NT2/D1 (cell line): ENCODE results near the gene DDX47.

ENCODE experiments used
- YY1 ChIP-seq: IDR thresholded peaks from 2 replicates; pipeline ENCODE4 v1.6.1; 2011; ENCODE audit not compliant: insufficient read length, insufficient read depth
- ZNF274 ChIP-seq: IDR thresholded peaks from 2 replicates; pipeline ENCODE4 v1.6.1; 2011; ENCODE audit warnings: mild to moderate bottlenecking, low read depth, low read length

DNA sequence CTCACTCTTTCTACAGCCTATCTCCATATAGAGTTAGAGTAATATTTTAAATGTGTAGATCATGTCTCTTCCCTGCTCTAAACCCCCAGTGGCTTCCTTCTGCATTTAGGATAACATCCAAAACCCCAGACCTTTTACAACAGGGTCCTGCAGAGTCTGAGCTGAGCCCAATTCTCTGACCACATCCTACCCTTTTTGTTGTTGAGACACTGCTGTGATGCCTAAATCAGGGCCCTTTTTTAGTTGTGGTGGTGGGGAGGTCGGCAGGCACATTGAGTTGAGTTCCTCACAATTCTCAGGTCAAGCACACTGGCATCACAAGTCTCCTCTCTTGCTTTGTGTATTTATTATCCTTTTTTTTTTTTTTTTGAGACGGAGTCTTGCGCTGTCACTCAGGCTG, 1.8 kb upstream of the DDX47 start:
- no peak for TF ChIP-seq ZNF274
- no peak for TF ChIP-seq YY1
